Activated T-helper 1 cell treated with Interleukin-2 at 50 U/mL for 16 hours (primary cell): ENCODE results near the gene GOLGA6L9.
"Not testable (repeated sequence)": the region's sequence is repeated elsewhere in the genome, so short reads cannot be mapped to it uniquely, and the experiment has no call there.

ENCODE experiments used
- DNase-seq: peaks from one replicate; pipeline ENCODE4 v3.0.0-alpha.2; 2020; ENCODE audit warnings: low read depth

Gene GOLGA6L9

DNA sequence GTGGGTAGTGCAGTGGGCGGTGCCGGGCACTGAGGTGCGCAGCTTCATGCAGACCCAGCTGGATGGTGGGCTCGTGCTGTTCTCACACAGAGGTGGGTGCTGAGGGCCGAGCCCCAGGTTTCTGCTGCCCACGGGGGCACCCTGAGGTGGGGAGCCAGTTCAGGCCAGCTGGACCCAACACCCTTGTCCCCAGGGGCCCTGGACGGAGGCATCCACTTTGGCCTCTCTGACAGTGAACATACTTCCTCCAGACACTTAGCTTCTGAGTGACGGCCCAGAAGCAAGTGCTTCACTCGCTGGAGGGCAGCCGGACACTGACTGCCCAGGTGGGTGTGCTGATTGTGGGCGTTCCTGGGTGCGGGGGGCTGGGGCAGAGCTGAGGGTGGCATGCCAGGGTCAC is 39.8 kb downstream of the GOLGA6L9 start:
- not testable (repeated sequence) for DNase-seq

DNA sequence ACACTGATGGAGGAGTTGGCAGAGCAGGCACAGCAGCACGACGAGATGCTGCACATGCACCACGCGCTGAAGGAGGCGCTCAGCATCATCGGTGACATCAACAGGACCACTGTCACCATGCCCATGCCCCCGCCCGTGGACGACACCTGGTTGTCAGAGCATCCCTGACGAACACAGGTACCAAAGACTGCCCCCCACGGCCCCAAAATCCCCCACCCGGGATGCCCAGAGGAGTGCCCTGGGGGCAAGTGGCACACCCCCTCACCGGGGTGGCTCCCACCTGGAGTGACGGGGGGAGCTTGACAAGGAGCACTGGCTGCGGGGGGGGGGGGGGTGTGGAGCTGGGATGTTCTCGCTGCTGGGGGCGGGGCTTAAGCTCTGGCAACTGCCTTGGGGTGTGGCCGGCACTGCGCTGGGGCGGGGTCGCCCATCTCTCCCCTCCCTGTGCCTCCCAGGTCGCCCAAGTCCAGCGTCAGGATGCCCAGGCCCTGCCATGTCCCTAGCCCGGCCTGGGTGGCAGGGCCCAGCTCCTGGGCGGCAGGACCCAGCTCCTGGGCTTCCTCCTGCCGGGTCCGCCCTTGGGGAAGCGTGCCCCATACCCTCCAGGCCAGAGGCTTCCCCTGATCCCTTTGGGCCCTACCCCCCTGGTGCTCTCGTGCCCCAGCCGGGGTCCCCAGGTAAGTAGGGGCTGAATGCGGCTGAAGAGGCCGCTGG is 42.8 kb downstream of the GOLGA6L9 start:
- DNase-seq, result not testable (repeated sequence)

DNA sequence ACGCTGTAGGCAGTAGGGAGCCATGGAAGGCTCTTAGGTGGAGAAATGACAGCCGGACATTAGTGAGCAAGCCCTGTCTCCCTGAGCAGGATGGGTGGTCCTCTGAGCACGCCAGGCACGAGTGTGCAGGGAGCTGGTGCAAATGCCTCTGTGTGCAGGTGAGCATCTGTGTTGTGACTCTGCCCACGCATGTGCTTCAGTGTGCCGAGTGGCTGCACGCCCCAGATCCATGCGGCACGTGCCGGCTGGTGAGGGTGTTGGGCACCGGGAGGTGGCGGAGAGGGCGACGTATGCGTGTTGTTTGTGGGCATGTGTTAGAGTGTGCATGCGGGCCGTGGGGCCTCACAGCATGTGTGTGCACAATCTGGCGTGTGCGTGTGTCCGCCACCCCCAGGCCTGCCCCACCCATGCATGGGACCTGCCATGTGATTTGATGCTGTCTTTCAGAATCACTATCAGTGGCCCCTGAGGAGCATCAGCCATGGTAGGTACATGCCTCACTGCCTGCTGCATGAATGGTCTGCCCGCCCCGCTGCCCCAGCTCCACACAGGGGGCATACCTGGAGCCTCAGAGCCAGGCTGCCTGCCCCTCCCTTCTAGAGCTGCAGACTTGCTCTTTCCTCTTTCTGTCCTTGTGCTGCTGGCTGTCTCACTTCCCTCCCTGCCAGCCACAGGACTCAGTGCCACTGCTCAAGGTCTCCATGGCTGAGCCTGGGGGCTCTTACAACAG is 45.1 kb downstream of the GOLGA6L9 start:
- DNase-seq, result not testable (repeated sequence)

DNA sequence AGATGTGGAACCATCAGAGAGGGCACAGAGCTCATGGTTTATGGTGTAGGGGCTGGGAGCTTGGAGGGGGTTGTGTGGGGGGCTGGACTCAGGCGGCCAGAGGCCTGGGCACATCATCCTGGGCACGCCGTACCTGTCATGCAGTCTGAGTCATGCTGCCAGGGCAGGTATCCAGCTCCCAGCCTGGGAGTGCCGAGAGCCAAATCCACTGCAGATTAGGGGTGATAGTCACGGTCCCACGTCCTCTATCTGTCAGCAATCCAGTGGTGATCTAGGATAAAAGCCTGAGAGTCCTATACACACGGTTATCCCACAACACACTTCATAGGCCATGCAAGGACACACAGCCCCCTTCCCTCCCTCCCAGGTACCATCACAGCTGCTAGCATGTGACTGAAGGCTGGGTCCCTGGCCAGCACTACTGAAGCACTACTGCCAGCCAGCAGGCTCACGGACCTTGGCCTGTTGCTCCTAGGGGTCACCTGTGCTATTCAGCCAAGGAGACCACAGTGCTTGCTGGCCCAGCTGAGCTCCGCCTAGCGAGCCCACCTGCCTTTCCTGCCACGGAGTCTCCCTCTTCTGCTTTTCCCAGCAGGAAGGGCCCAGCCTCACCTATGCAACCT is 45.8 kb downstream of the GOLGA6L9 start:
- not testable (repeated sequence) for DNase-seq

DNA sequence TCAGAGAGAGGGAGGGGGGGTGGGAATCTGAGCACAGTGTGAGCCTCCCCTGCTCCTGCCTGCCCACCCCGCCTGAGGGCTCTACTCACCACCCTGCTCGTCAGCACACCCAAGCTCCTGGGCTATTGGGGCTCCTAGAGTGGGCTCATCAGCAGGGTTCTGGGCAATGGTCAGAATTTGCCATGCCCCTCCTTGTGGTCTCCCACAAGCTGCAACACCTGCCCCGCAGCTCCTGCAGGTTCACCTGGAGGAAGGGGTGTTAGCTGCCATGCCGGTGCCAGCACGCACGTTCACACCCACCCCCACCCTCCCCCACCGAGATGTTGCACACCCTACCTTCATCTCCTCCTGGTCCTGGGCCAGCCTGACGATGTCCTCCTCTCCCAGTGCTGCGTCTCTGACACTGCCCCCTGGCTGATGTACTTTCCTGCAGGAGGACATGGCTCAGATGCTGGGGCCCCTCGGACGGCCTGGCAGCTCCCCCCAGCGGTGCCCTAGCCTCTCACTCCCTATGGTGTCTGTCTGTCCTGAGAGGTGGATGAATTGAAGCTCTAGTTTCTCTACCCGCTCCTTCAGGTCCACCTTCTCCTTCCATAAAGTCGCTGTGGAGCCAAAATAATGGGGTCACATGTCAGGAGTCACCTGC is 47.2 kb downstream of the GOLGA6L9 start:
- DNase-seq, result not testable (repeated sequence)

DNA sequence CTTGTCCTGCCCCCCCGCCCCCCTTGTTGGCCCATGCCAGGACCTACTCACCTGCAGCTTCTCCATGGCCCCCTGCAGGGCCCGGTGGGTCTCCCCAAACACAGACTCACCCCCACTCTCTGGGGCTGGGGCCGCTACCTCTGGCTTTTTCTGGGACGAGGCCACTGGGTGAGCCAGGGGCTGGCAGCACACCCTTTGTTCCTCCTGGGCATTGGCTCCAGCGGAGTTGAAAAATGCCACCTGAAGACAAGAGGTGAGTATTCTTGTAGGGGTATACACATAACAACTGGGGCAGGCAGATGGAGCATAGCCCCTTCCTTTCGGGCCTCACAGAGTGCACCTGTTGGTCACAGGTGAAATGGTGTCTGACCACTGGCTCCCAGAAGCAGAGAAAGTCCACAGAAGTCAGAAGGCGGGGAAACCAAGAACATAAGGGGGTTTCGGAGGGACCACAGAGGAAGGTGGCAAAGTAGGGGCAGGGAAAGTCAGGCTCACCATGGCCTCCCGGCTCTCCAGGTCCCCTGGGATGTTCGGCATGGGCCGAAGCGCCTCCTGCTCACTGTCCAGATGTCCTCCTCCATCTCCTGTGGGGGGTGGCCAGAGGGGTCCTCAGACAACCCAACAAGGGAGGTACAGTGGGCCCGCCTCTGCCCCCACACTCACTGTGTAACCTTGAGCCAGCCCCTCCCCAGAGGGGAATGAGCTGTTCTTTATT is 47.9 kb downstream of the GOLGA6L9 start:
- DNase-seq, result not testable (repeated sequence)
